Neural progenitor cell (in vitro differentiated cells): ENCODE data around the gene FGFR4. TPM values are rescaled to one million over a fixed set of nuclear protein-coding genes. Genes with fewer than 3 reads are reported as not detected.

ENCODE experiments used
- DNase-seq: peaks from one replicate; pipeline ENCODE4 v3.0.0-alpha.2; 2016; ENCODE audit warnings: low spot score
- H2AFZ ChIP-seq: fragments of 200-600 bp; sonication (generic); replicated peaks from 2 replicates; pipeline ENCODE4 v1.6.1; 2016; ENCODE audit warnings: antibody characterized with exemption
- H3F3A ChIP-seq: fragments of 200-600 bp; sonication (generic); 2 replicates; pipeline ENCODE4 v1.6.1; 2016; ENCODE audit warnings: antibody characterized with exemption, low read depth
- H3K27ac ChIP-seq: fragments of 200-600 bp; sonication (generic); 2 replicates; pipeline ENCODE4 v1.5.1; 2016; ENCODE audit warnings: mild to moderate bottlenecking
- H3K27me3 ChIP-seq: fragments of 200-600 bp; sonication (generic); 2 replicates; pipeline ENCODE4 v1.6.1; 2016; ENCODE audit warnings: mild to moderate bottlenecking, moderate library complexity
- H3K36me3 ChIP-seq: fragments of 200-600 bp; sonication (generic); 2 replicates; pipeline ENCODE4 v1.5.1; 2016
- H3K4me1 ChIP-seq: fragments of 200-600 bp; sonication (generic); 2 replicates; pipeline ENCODE4 v1.6.1; 2016; ENCODE audit warnings: mixed run types
- H3K4me2 ChIP-seq: fragments of 200-600 bp; sonication (generic); 2 replicates; pipeline ENCODE4 v1.6.1; 2016
- H3K4me3 ChIP-seq: fragments of 200-600 bp; sonication (generic); 2 replicates; pipeline ENCODE4 v1.5.1; 2016
- H3K79me2 ChIP-seq: fragments of 200-600 bp; sonication (generic); 2 replicates; pipeline ENCODE4 v1.6.1; 2016; ENCODE audit warnings: low read depth
- H3K9ac ChIP-seq: fragments of 200-600 bp; sonication (generic); 2 replicates; pipeline ENCODE4 v1.6.1; 2016
- H3K9me3 ChIP-seq: fragments of 200-600 bp; sonication (generic); 2 replicates; pipeline ENCODE4 v1.5.1; 2016; ENCODE audit warnings: low read depth
- H4K20me1 ChIP-seq: fragments of 200-600 bp; sonication (generic); 2 replicates; pipeline ENCODE4 v1.6.1; 2016; ENCODE audit warnings: low read depth
- H3K27ac Mint-ChIP-seq: 3 replicates; pipeline ENCODE4 v1.8.0; 2021; ENCODE audit warnings: mixed read lengths
- H3K27me3 Mint-ChIP-seq: 2 replicates; pipeline ENCODE4 v1.8.0; 2022; ENCODE audit warnings: low read depth, mild to moderate bottlenecking, inconsistent platforms, moderate library complexity, mixed read lengths; ENCODE audit not compliant: insufficient read depth
- H3K36me3 Mint-ChIP-seq: 3 replicates; pipeline ENCODE4 v1.8.0; 2021; ENCODE audit warnings: mixed read lengths
- H3K4me1 Mint-ChIP-seq: 3 replicates; pipeline ENCODE4 v1.8.0; 2021; ENCODE audit warnings: mixed read lengths
- H3K4me3 Mint-ChIP-seq: 3 replicates; pipeline ENCODE4 v1.8.0; 2021; ENCODE audit warnings: mild to moderate bottlenecking, moderate library complexity, mixed read lengths
- H3K9me3 Mint-ChIP-seq: 3 replicates; pipeline ENCODE4 v1.8.0; 2020; ENCODE audit warnings: mixed read lengths
- EZH2 ChIP-seq: fragments of 200-600 bp; sonication (generic); IDR thresholded peaks from 2 replicates; pipeline ENCODE4 v1.6.1; 2017; ENCODE audit warnings: antibody characterized with exemption, mild to moderate bottlenecking, moderate library complexity
- EZH2phosphoT487 ChIP-seq: fragments of 200-600 bp; sonication (generic); IDR thresholded peaks from 2 replicates; pipeline ENCODE4 v1.6.1; 2017; ENCODE audit warnings: antibody characterized with exemption
- total RNA-seq: library from RNA; depleted of rRNA; stranded (reverse); fragments of >200 nt; gene quantifications from 2 replicates; pipeline ENCODE4 v1.2.3, GENCODE V29; 2015; ENCODE audit warnings: low replicate concordance
- TF ChIP-seq, protein P1 (sequence below): fragments of 200-600 bp; sonication (generic); IDR thresholded peaks from 2 replicates; pipeline ENCODE4 v1.5.1; 2017; ENCODE audit warnings: antibody characterized with exemption, mild to moderate bottlenecking

FGFR4 gene
- total RNA-seq, 1 donor from 2014 or later = 8.2 TPM

GRCh38 chr5:177085985-177086653 is 596 bp upstream of the FGFR4 start:
- no peak overlapping the region for H2AFZ ChIP-seq
- Mint-ChIP-seq H3K27me3 (peaks cover 19% of the 10 kb centered on the region), H3K4me3 (peak overlapping the region; percentile 75), H3K36me3 (no peaks in the 10 kb centered on the region), H3K4me1 (peaks cover 29% of the 10 kb centered on the region), H3K9me3 (no peaks in the 10 kb centered on the region), H3K27ac (peak overlapping the region; percentile 82)
- H3K9me3 ChIP-seq = no peaks in the 10 kb centered on the region
- TF ChIP-seq, protein P1, sequence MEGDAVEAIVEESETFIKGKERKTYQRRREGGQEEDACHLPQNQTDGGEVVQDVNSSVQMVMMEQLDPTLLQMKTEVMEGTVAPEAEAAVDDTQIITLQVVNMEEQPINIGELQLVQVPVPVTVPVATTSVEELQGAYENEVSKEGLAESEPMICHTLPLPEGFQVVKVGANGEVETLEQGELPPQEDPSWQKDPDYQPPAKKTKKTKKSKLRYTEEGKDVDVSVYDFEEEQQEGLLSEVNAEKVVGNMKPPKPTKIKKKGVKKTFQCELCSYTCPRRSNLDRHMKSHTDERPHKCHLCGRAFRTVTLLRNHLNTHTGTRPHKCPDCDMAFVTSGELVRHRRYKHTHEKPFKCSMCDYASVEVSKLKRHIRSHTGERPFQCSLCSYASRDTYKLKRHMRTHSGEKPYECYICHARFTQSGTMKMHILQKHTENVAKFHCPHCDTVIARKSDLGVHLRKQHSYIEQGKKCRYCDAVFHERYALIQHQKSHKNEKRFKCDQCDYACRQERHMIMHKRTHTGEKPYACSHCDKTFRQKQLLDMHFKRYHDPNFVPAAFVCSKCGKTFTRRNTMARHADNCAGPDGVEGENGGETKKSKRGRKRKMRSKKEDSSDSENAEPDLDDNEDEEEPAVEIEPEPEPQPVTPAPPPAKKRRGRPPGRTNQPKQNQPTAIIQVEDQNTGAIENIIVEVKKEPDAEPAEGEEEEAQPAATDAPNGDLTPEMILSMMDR = no peak
- TF ChIP-seq EZH2 (no peak), EZH2phosphoT487 (no peak)
- no peak overlapping the region for H3K27ac ChIP-seq
- H3K36me3 ChIP-seq = no peaks in the 10 kb centered on the region
- no peaks in the 10 kb centered on the region for H3K79me2 ChIP-seq
- peaks cover 8% of the 10 kb centered on the region for H3K27me3 ChIP-seq
- H3K4me1 ChIP-seq = peaks cover 7% of the 10 kb centered on the region
- H3F3A ChIP-seq = peaks cover 18% of the 10 kb centered on the region
- no peak overlapping the region for H3K4me3 ChIP-seq
- no peaks in the 10 kb centered on the region for H4K20me1 ChIP-seq
- no peak for DNase-seq
- no peak overlapping the region for H3K4me2 ChIP-seq
- no peak overlapping the region for H3K9ac ChIP-seq

DNA sequence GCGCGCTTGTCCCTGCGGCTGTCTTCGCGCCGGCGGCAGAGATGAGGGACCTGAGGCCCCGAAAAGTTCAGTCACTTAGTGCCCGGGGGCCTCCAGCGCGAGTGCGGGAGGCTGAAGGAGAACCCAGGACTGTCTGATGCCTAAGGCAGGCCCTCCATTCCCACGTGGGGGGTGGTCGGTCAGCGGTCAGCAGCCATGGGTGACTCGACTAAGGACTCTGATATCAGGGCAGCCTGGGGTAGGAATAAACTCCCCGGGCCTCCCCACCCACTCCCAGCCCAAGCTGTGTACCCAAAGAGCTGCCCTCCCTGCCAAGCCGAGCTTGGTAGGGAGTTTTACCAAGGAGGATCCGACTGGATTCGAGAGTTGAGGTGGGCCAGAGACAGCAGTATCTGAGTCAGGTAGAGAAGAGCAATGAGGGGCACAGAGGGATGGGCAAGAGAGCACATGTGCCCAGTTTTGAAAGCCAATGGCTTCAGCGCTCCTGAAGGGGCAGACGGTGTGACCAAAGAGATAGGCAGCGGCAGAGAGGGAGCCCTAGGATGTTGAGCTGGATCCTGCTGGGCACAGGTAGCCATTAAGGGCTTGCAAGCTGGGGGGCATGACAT is 787 bp downstream of the FGFR4 start:
- peak overlapping the region; percentile 79 for H3K4me2 ChIP-seq

GRCh38 chr5:177089127-177089526 is 2.4 kb downstream of the FGFR4 start:
- DNase-seq = no peak
- TF ChIP-seq EZH2phosphoT487 = no peak
- TF ChIP-seq, protein P1 = no peak
- no peak for TF ChIP-seq EZH2
- Histone ChIP-seq H3K9me3 (no peaks in the 10 kb centered on the region), H2AFZ (no peak overlapping the region), H3K27me3 (peaks cover 8% of the 10 kb centered on the region), H3K4me2 (no peak overlapping the region), H3K4me1 (peaks cover 7% of the 10 kb centered on the region), H3F3A (peaks cover 18% of the 10 kb centered on the region), H3K79me2 (no peaks in the 10 kb centered on the region), H3K27ac (no peak overlapping the region), H3K9ac (no peak overlapping the region), H3K4me3 (no peak overlapping the region), H3K36me3 (no peaks in the 10 kb centered on the region), H4K20me1 (no peaks in the 10 kb centered on the region)
- Mint-ChIP-seq H3K9me3 (no peaks in the 10 kb centered on the region), H3K27me3 (peaks cover 17% of the 10 kb centered on the region), H3K27ac (peak overlapping the region; percentile 50), H3K36me3 (no peaks in the 10 kb centered on the region), H3K4me3 (peak overlapping the region; percentile 69), H3K4me1 (peaks cover 22% of the 10 kb centered on the region)

More for the DNA sequence above, 787 bp downstream of the FGFR4 start:
- no peaks in the 10 kb centered on the region for H4K20me1 ChIP-seq
- H3K27ac Mint-ChIP-seq = peak overlapping the region; percentile 43
- peaks cover 7% of the 10 kb centered on the region for H3K4me1 ChIP-seq
- peak overlapping the region; percentile 70 for H3K4me3 ChIP-seq
- peak overlapping the region; percentile 88 for H2AFZ ChIP-seq
- no peaks in the 10 kb centered on the region for H3K9me3 ChIP-seq
- peaks cover 26% of the 10 kb centered on the region for H3K4me1 Mint-ChIP-seq
- DNase-seq = no peak
- peaks cover 8% of the 10 kb centered on the region for H3K27me3 ChIP-seq
- TF ChIP-seq EZH2phosphoT487 (no peak), EZH2 (no peak)
- TF ChIP-seq, protein P1 = no peak
- H3K36me3 Mint-ChIP-seq = no peaks in the 10 kb centered on the region
- H3K4me3 Mint-ChIP-seq = peak overlapping the region; percentile 52
- no peak overlapping the region for H3K9ac ChIP-seq
- no peaks in the 10 kb centered on the region for H3K36me3 ChIP-seq
- no peaks in the 10 kb centered on the region for H3K79me2 ChIP-seq
- no peaks in the 10 kb centered on the region for H3K9me3 Mint-ChIP-seq
- no peak overlapping the region for H3K27ac ChIP-seq
- H3F3A ChIP-seq = peaks cover 18% of the 10 kb centered on the region
- peaks cover 19% of the 10 kb centered on the region for H3K27me3 Mint-ChIP-seq
